ENCODE measurements around the gene COMTD1.

DNA sequence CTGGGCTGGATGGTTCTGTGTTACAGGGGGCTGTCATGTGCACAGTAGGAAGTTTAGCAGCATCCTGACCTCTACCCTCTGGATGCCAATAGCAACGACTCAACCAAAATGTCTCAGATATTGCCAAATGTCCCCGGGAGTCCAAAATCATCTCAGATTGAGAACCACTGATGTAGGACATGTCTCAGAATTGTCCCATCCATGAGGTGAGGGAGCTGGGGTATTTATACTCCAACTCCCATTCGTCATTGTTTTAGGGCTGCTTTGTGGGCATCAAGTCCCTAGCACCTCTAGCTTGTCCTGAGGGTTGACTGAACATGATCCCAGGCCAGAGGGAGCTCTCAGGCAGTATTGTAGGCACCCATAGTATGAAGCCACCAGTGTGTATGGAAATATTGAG lies 25.2 kb upstream of the COMTD1 start:
- TF ChIP-seq NRF1 (IDR thresholded peaks at IDR 0.05; ENCODE audit: low read depth, low read length) = no peak
- TF ChIP-seq, protein P1, sequence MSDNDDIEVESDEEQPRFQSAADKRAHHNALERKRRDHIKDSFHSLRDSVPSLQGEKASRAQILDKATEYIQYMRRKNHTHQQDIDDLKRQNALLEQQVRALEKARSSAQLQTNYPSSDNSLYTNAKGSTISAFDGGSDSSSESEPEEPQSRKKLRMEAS (IDR thresholded peaks at IDR 0.05; ENCODE audit: low read depth) = no peak
- TF ChIP-seq, protein P2, sequence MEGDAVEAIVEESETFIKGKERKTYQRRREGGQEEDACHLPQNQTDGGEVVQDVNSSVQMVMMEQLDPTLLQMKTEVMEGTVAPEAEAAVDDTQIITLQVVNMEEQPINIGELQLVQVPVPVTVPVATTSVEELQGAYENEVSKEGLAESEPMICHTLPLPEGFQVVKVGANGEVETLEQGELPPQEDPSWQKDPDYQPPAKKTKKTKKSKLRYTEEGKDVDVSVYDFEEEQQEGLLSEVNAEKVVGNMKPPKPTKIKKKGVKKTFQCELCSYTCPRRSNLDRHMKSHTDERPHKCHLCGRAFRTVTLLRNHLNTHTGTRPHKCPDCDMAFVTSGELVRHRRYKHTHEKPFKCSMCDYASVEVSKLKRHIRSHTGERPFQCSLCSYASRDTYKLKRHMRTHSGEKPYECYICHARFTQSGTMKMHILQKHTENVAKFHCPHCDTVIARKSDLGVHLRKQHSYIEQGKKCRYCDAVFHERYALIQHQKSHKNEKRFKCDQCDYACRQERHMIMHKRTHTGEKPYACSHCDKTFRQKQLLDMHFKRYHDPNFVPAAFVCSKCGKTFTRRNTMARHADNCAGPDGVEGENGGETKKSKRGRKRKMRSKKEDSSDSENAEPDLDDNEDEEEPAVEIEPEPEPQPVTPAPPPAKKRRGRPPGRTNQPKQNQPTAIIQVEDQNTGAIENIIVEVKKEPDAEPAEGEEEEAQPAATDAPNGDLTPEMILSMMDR (IDR thresholded peaks at IDR 0.05) = no peak
- no peak for TF ChIP-seq TEAD4 (IDR thresholded peaks at IDR 0.05; ENCODE audit: borderline replicate concordance, insufficient read depth)
- TF ChIP-seq EZH2phosphoT487 (IDR thresholded peaks at IDR 0.05; ENCODE audit: borderline replicate concordance, low read depth) = no peak
- no peak for TF ChIP-seq RFX5 (IDR thresholded peaks at IDR 0.05; ENCODE audit: low read length)
- no peak for TF ChIP-seq SIN3A (IDR thresholded peaks at IDR 0.05; ENCODE audit: borderline replicate concordance, low read depth, low read length)

All from SK-N-SH (cell line).